Jurkat, Clone E6-1 (cell line): ENCODE measurements around the gene LRP3. TPM values are rescaled to one million over a fixed set of nuclear protein-coding genes. Genes with fewer than 3 reads are reported as not detected.
"Not testable (repeated sequence)": the region's sequence is repeated elsewhere in the genome, so short reads cannot be mapped to it uniquely, and the experiment has no call there.

ENCODE experiments used
- DNase-seq: peaks from one replicate; pipeline ENCODE4 v3.0.0-alpha.2; 2011; ENCODE audit warnings: low read depth, low spot score
- H3K4me3 ChIP-seq: 2 replicates; pipeline ENCODE4 v1.5.1; 2011; ENCODE audit warnings: mild to moderate bottlenecking, low read length, control low read depth, moderate library complexity
- polyA plus RNA-seq: library from polyadenylated mRNA; unstranded; fragments of >200 nt; gene quantifications from one replicate; pipeline ENCODE4 v1.2.1, GENCODE V29; 2012; ENCODE audit warnings: missing spikeins; ENCODE audit not compliant: insufficient read length, insufficient read depth

Gene LRP3
- polyA plus RNA-seq = not detected

GRCh38 chr19:33193865-33194362 is at the start of gene LRP3:
LRP3 (plus strand) TSS chr19:33194330; CDS start chr19:33194786, 456 bp downstream.
- no peak for DNase-seq
- H3K4me3 ChIP-seq = no peak within 1 kb of the TSS

- no peak for DNase-seq
- no peak overlapping the region for H3K4me3 ChIP-seq
These were observed 47.9 kb upstream of the LRP3 start for GRCh38 chr19:33146209-33146608.

GRCh38 chr19:33147538-33147937 is 46.6 kb upstream of the LRP3 start:
- no peak for DNase-seq
- H3K4me3 ChIP-seq = no peak overlapping the region

- no peak overlapping the region for H3K4me3 ChIP-seq
- DNase-seq = no peak
These were observed 43.1 kb upstream of the LRP3 start for GRCh38 chr19:33150852-33151518.

GRCh38 chr19:33152176-33152575 is 42.0 kb upstream of the LRP3 start:
- DNase-seq = no peak
- H3K4me3 ChIP-seq = no peak overlapping the region

GRCh38 chr19:33152625-33153024 is 41.5 kb upstream of the LRP3 start:
- not testable (repeated sequence) for DNase-seq, H3K4me3 ChIP-seq

- H3K4me3 ChIP-seq, DNase-seq: not testable (repeated sequence)
These were observed 39.8 kb upstream of the LRP3 start for GRCh38 chr19:33154313-33154712.

- H3K4me3 ChIP-seq = no peak overlapping the region
- DNase-seq = no peak
These were observed 37.8 kb upstream of the LRP3 start for GRCh38 chr19:33156334-33156733.

GRCh38 chr19:33157906-33158305 is 36.2 kb upstream of the LRP3 start:
- no peak overlapping the region for H3K4me3 ChIP-seq
- no peak for DNase-seq

- H3K4me3 ChIP-seq = no peak overlapping the region
- DNase-seq = no peak
These were observed 35.8 kb upstream of the LRP3 start for GRCh38 chr19:33158365-33158764.

GRCh38 chr19:33159149-33159548 is 35.0 kb upstream of the LRP3 start:
- DNase-seq = no peak
- no peak overlapping the region for H3K4me3 ChIP-seq

GRCh38 chr19:33159893-33160292 is 34.2 kb upstream of the LRP3 start:
- H3K4me3 ChIP-seq = no peak overlapping the region
- DNase-seq = no peak

GRCh38 chr19:33161201-33161600 is 32.9 kb upstream of the LRP3 start:
- no peak overlapping the region for H3K4me3 ChIP-seq
- no peak for DNase-seq

GRCh38 chr19:33163481-33163880 is 30.6 kb upstream of the LRP3 start:
- no peak for DNase-seq
- H3K4me3 ChIP-seq = no peak overlapping the region

- DNase-seq, H3K4me3 ChIP-seq: not testable (repeated sequence)
These were observed 28.1 kb upstream of the LRP3 start for GRCh38 chr19:33166037-33166436.

GRCh38 chr19:33167438-33167837 is 26.7 kb upstream of the LRP3 start:
- H3K4me3 ChIP-seq = no peak overlapping the region
- DNase-seq = no peak

GRCh38 chr19:33168528-33168927 is 25.6 kb upstream of the LRP3 start:
- no peak overlapping the region for H3K4me3 ChIP-seq
- DNase-seq = no peak

- DNase-seq = no peak
- H3K4me3 ChIP-seq = no peak overlapping the region
These were observed 22.8 kb upstream of the LRP3 start for GRCh38 chr19:33171222-33171795.

GRCh38 chr19:33171916-33172359 is 22.2 kb upstream of the LRP3 start:
- no peak for DNase-seq
- no peak overlapping the region for H3K4me3 ChIP-seq

GRCh38 chr19:33174186-33174585 is 19.9 kb upstream of the LRP3 start:
- H3K4me3 ChIP-seq = no peak overlapping the region
- DNase-seq = no peak
